Common myeloid progenitor, CD34-positive (primary cell): ENCODE results near the gene DOCK1.

ENCODE experiments used
- CTCF ChIA-PET: fragments of 350-600 bp; sonication (Branson Sonifier 250); formaldehyde crosslinking; loops from one replicate; lab custom pipeline; 2021; ENCODE audit warnings: antibody characterized with exemption; lab: Charles Lee
- POLR2A ChIA-PET: fragments of 350-600 bp; sonication (Branson Sonifier 250); formaldehyde crosslinking; loops from one replicate; lab custom pipeline; 2021; ENCODE audit warnings: antibody characterized with exemption; lab: Charles Lee
- DNase-seq, 3 donors: peaks; one replicate each; pipeline versions ENCODE4 v3.0.0 to v3.0.0-alpha.2; 2013
- H3K27ac ChIP-seq, 2 experiments: 1 replicate in 1 of 2; 2 replicates in 1 of 2; pipeline ENCODE4 v1.7.0; 2013; ENCODE audit warnings: inconsistent platforms in 2 of 2, low read length in 2 of 2, mild to moderate bottlenecking in 2 of 2, low read depth in 1 of 2, moderate library complexity in 1 of 2; ENCODE audit not compliant: severe bottlenecking in 2 of 2, insufficient read depth in 1 of 2, poor library complexity in 1 of 2
- H3K27me3 ChIP-seq, 5 experiments: replicated peaks in 2 of 5; 1 replicate in 3 of 5; 2 replicates in 2 of 5; pipeline versions ENCODE4 v1.6.1 to v1.7.0; 2013; ENCODE audit warnings: low read length in 4 of 5, mild to moderate bottlenecking in 2 of 5, moderate library complexity in 2 of 5, inconsistent platforms in 1 of 5; ENCODE audit not compliant: insufficient read depth in 5 of 5, control insufficient read depth in 4 of 5
- H3K36me3 ChIP-seq, 4 experiments: 1 replicate in 2 of 4; 2 replicates in 2 of 4; pipeline versions ENCODE4 v1.6.1 to v1.7.0; 2013; ENCODE audit warnings: low read length in 3 of 4, control low read depth in 1 of 4, mild to moderate bottlenecking in 1 of 4; ENCODE audit not compliant: control insufficient read depth in 4 of 4, insufficient read depth in 4 of 4
- H3K4me1 ChIP-seq, 4 experiments: 1 replicate in 3 of 4; 2 replicates in 1 of 4; pipeline versions ENCODE4 v1.6.1 to v1.7.1; 2013; ENCODE audit warnings: low read length in 3 of 4, mild to moderate bottlenecking in 3 of 4, control low read depth in 1 of 4, inconsistent platforms in 1 of 4, moderate library complexity in 1 of 4; ENCODE audit not compliant: control insufficient read depth in 4 of 4, insufficient read depth in 4 of 4; ENCODE audit errors: control extremely low read depth in 1 of 4
- H3K4me3 ChIP-seq, 7 experiments: 1 replicate in 4 of 7; 2 replicates in 3 of 7; pipeline versions ENCODE4 v1.5.1 to v1.7.0; 2013; ENCODE audit warnings: mild to moderate bottlenecking in 7 of 7, low read length in 6 of 7, moderate library complexity in 6 of 7, inconsistent platforms in 2 of 7, low read depth in 2 of 7, control low read depth in 1 of 7; ENCODE audit not compliant: insufficient read depth in 4 of 7, control insufficient read depth in 1 of 7; ENCODE audit errors: extremely low read depth in 1 of 7
- H3K9me3 ChIP-seq, 5 experiments: 1 replicate in 4 of 5; 2 replicates in 1 of 5; pipeline versions ENCODE4 v1.6.1 to v1.7.1; 2013; ENCODE audit warnings: low read length in 4 of 5, mild to moderate bottlenecking in 2 of 5, inconsistent platforms in 1 of 5, low read depth in 1 of 5, moderate library complexity in 1 of 5; ENCODE audit not compliant: control insufficient read depth in 4 of 5, insufficient read depth in 2 of 5; ENCODE audit errors: control extremely low read depth in 1 of 5
- WGBS: methylation state at CpG from one replicate; pipeline ENCODE4 v1.1.5; 2013; ENCODE audit not compliant: insufficient coverage; 5-methylcytosine and 5-hydroxymethylcytosine counted together

The DOCK1 gene

GRCh38 chr10:127372361-127372760 is 467.1 kb downstream of the DOCK1 start:
- DNase-seq = no peak
- H3K36me3 ChIP-seq = peaks cover 0 to 27% (median 6%) of the 10 kb centered on the region in 4 experiments
- WGBS = 100% methylated on average over 2 of the region's 3 CpGs
- ChIA-PET CTCF (interaction anchor here (2.4 kb wide), 1 partner anchor 10 kb away, joined by 5 read pairs; no protein-coding TSS in a partner anchor), POLR2A (no interaction called here)
- H3K4me1 ChIP-seq = no peaks in the 10 kb centered on the region
- H3K27ac ChIP-seq = no peak overlapping the region
- H3K4me3 ChIP-seq = no peak overlapping the region
- H3K9me3 ChIP-seq = no peaks in the 10 kb centered on the region
- H3K27me3 ChIP-seq = no peaks in the 10 kb centered on the region

DNA sequence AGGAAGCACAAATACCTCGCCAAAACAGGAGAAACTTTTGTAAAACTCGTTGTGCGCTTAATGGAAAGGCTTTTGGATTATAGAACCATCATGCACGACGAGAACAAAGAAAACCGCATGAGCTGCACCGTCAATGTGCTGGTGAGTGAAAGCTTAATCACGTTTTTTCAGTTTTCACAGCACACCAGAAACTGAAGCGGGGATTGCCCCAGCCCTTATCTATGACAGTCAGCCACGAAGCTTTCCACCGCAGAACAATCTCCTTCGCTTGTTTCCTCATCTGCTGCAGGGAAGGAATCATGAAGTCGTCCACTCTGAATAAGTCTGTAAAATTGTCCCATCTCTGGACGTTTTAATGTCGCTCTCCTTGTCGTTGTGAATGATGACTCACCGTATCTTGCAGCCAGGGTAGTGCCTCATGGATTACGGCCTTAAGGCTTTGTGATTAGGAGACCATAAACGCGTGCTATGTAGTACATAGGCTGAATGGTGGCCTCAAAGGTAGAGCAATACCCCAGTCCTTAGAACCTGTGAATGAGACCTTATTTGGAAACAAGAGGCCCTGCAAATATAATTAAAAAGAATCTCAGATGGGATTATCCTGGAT is 468.9 kb downstream of the DOCK1 start:
- POLR2A ChIA-PET = no interaction called here
- Histone ChIP-seq H3K36me3 (peaks cover 0 to 24% (median 6%) of the 10 kb centered on the region in 4 experiments), H3K4me3 (no peak overlapping the region), H3K27ac (no peak overlapping the region), H3K4me1 (no peaks in the 10 kb centered on the region), H3K27me3 (no peaks in the 10 kb centered on the region), H3K9me3 (no peaks in the 10 kb centered on the region)
- CTCF ChIA-PET = no interaction called here
- 97% methylated on average over 18 of the region's 20 CpGs for WGBS
- peak; percentile 3 to 48 (median 27) for DNase-seq

DNA sequence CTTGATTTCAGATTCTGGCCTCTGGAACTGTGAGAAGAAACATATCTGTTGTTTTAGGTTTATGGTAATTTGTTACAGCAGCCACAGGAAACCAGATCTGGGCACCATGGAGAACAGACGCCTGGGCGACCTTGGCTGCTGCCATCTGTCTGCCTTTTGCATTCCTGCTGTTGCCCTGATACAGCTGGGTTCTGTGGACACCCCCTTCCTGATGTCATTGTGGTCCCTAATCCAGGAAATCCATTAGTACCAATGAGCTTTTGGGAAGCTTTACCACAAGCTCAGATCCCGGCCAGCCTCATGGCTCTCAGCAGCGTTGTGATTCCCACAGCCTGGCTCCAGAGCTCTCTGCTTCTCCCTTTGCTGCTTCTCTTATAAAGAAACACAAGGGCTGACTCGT is 469.7 kb downstream of the DOCK1 start:
- Histone ChIP-seq H3K27me3 (no peaks in the 10 kb centered on the region), H3K27ac (no peak overlapping the region), H3K36me3 (peaks cover 0 to 21% (median 6%) of the 10 kb centered on the region in 4 experiments), H3K9me3 (no peaks in the 10 kb centered on the region), H3K4me3 (no peak overlapping the region), H3K4me1 (no peaks in the 10 kb centered on the region)
- ChIA-PET CTCF (no interaction called here), POLR2A (no interaction called here)
- no peak for DNase-seq
- 93% methylated on average over 5 of the region's 5 CpGs for WGBS

DNA sequence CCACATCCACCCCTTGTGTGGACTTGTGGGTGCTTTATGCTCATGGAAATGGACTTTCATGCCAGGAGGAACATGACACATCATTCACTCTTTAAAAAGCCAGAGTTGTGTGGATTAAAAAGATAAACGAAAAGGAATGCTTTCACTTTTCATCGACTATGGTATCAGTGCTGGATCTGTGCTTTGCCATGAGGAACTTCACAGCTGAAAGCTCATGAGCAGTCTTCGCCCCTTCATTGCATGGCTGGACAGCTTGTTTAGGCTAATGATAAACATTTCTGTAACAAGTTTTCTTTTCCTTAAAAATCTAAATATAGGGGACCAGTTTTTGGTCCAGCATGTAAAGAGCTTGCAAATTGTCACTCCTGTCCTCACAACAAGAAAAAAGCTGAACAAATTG is 470.2 kb downstream of the DOCK1 start:
- Histone ChIP-seq H3K36me3 (peaks cover 0 to 19% (median 6%) of the 10 kb centered on the region in 4 experiments), H3K27me3 (no peaks in the 10 kb centered on the region), H3K9me3 (no peaks in the 10 kb centered on the region), H3K4me1 (no peaks in the 10 kb centered on the region), H3K4me3 (no peak overlapping the region), H3K27ac (no peak overlapping the region)
- ChIA-PET POLR2A (no interaction called here), CTCF (no interaction called here)
- 100% methylated on average over 1 of the region's 3 CpGs for WGBS
- no peak for DNase-seq

- Histone ChIP-seq H3K9me3 (no peaks in the 10 kb centered on the region), H3K4me1 (no peaks in the 10 kb centered on the region), H3K27me3 (no peaks in the 10 kb centered on the region), H3K27ac (no peak overlapping the region), H3K36me3 (peaks cover 0 to 19% (median 6%) of the 10 kb centered on the region in 4 experiments), H3K4me3 (no peak overlapping the region)
- CTCF ChIA-PET = no interaction called here
- POLR2A ChIA-PET = no interaction called here
- DNase-seq = no peak
- 100% methylated on average over 2 of the region's 2 CpGs for WGBS
Observed at GRCh38 chr10:127376071-127376470, 470.8 kb downstream of the DOCK1 start.

GRCh38 chr10:127378628-127379027 is 473.4 kb downstream of the DOCK1 start:
- CTCF ChIA-PET = no interaction called here
- POLR2A ChIA-PET = no interaction called here
- Histone ChIP-seq H3K4me1 (no peaks in the 10 kb centered on the region), H3K9me3 (no peaks in the 10 kb centered on the region), H3K27ac (no peak overlapping the region), H3K36me3 (peaks cover 0 to 26% (median 8%) of the 10 kb centered on the region in 4 experiments), H3K27me3 (no peaks in the 10 kb centered on the region), H3K4me3 (no peak overlapping the region)
- 97% methylated on average over 5 of the region's 5 CpGs for WGBS
- no peak for DNase-seq

DNA sequence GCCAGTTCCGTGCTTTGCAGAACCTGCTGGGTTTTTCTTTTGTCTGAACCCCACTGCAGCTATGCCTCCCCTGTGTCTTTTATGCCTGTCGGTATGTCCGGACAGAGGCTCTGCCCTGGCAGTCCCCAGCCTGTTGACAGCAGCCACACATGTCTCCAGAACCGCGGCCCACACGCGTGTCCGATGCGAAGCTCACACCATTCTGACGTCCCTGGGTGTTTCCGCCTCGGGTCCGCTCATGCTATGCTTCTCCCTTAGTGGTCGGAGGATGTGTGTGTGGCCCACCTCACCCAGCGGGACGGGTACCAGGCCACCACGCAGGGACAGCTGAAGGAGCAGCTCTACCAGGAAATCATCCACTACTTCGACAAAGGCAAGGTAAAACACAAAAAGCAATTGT is 479.3 kb downstream of the DOCK1 start:
- Histone ChIP-seq H3K9me3 (peaks cover 0 to 2% (median 0%) of the 10 kb centered on the region in 5 experiments), H3K27ac (no peak overlapping the region), H3K36me3 (peaks cover 0 to 30% (median 5%) of the 10 kb centered on the region in 4 experiments), H3K27me3 (no peaks in the 10 kb centered on the region), H3K4me1 (no peaks in the 10 kb centered on the region), H3K4me3 (no peak overlapping the region)
- POLR2A ChIA-PET = no interaction called here
- 94% methylated on average over 13 of the region's 18 CpGs for WGBS
- CTCF ChIA-PET = interaction anchor here (0.9 kb wide), 1 partner anchor 469 kb away, joined by 3 read pairs; no protein-coding TSS in a partner anchor
- DNase-seq = no peak
